ENCODE results near the gene SORCS2. TPM values are rescaled to one million over a fixed set of nuclear protein-coding genes. Genes with fewer than 3 reads are reported as not detected.

SORCS2 gene
- total and polyA plus RNA-seq, 2 of the 8 experiments (the other 6 are each of a cell fraction or from before 2014, with no cell fraction given): 0.36 to 1.8 TPM

DNA sequence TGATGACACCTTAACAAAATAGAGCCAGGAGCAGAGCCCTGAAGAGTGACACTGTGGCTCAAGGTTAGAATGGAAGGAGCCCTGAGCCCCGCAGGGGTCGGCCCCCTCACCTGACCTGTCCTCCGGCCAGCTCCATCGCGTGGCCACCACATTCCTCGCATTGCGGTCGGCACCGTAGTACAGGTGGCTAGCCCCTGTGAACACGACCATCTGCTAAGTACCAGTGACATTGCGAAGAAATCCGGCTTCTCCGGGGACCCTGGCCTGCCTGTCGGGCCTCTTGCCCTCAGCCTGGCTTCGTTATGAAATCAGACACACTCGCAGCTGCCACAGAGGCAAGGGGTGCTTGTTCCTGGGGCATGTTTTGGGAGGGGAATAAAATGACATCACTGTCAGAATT is 568.4 kb downstream of the SORCS2 start:
- FAIRE-seq: no peak
- H4K20me1 ChIP-seq (replicated peaks in 1 of 2; ENCODE audit: control insufficient read depth in 1 of 2, insufficient read depth in 2 of 2, low read length in 2 of 2): peaks cover 0 to 1% of the 10 kb centered on the region in 2 experiments

More for the DNA sequence above, 568.4 kb downstream of the SORCS2 start:
- H2AK5ac ChIP-seq (ENCODE audit: low read depth, low read length): no peak overlapping the region
- H3K56ac ChIP-seq (replicated peaks; ENCODE audit: insufficient read length, low read depth, low read length): no peak overlapping the region
- ChIA-PET CTCF (ENCODE audit: partially characterized antibody) (interaction anchor here (0.5 to 3.9 kb wide), 16 partner anchors 7 to 251 kb away, joined by 3 to 35 read pairs (median 4); no protein-coding TSS in a partner anchor), POLR2A (ENCODE audit: partially characterized antibody) (no interaction called here)
- H2BK5ac ChIP-seq (ENCODE audit: low read depth, low read length): no peak overlapping the region
- no peaks in the 10 kb centered on the region for H3K4me1 ChIP-seq (replicated peaks in 1 of 4; ENCODE audit: control insufficient read depth in 3 of 4, insufficient read depth in 4 of 4, low read length in 3 of 4)
- no peak overlapping the region for H4K91ac ChIP-seq (replicated peaks; ENCODE audit: insufficient read length, low read length)
- no peaks in the 10 kb centered on the region for H3K79me2 ChIP-seq (ENCODE audit: control insufficient read depth in 1 of 2, insufficient read depth in 2 of 2, low read length in 2 of 2)
- no peak overlapping the region for H3K4me2 ChIP-seq (ENCODE audit: insufficient read depth in 1 of 2, low read depth in 2 of 2, low read length in 2 of 2)
- H3K9ac ChIP-seq (replicated peaks in 1 of 4; ENCODE audit: extremely low read depth in 1 of 4, low read depth in 3 of 4, low read length in 3 of 4): no peak overlapping the region
- H3K4ac ChIP-seq (replicated peaks; ENCODE audit: insufficient read length, low read depth, low read length): no peak overlapping the region
- H3K23me2 ChIP-seq (ENCODE audit: low read depth, low read length): no peaks in the 10 kb centered on the region
- no peak overlapping the region for H2AFZ ChIP-seq (ENCODE audit: low read length)
- H2BK15ac ChIP-seq (ENCODE audit: low read length): no peak overlapping the region
- no peaks in the 10 kb centered on the region for H3K9me3 ChIP-seq (ENCODE audit: insufficient read depth in 2 of 2, low read depth in 1 of 2, low read length in 1 of 2)
- H2BK12ac ChIP-seq (ENCODE audit: low read depth, low read length): no peak overlapping the region
- H3K18ac ChIP-seq (ENCODE audit: extremely low read depth, low read length): no peak overlapping the region
- no peak overlapping the region for H3K14ac ChIP-seq (ENCODE audit: insufficient read length)
- H4K8ac ChIP-seq (ENCODE audit: extremely low read depth, insufficient read depth, low read length): no peak overlapping the region
- H2BK120ac ChIP-seq (replicated peaks; ENCODE audit: low read depth, low read length): no peak overlapping the region
- no peak overlapping the region for H3K4me3 ChIP-seq (ENCODE audit: extremely low read depth in 1 of 4, insufficient read depth in 2 of 4, low read depth in 3 of 4, low read length in 4 of 4)
- DNase-seq (ENCODE audit: low read depth in 1 of 2, low spot score in 2 of 2): no peak
- WGBS, 2 experiments (ENCODE audit: extremely low coverage in 1 of 2, insufficient coverage in 1 of 2, insufficient read length in 1 of 2, insufficient replicate concordance in 2 of 2, low coverage in 1 of 2, low lambda C conversion rate in 2 of 2, missing lambda C conversion rate in 1 of 2): 93% methylated on average over 16 of the region's 16 CpGs; no CpG with 5 or more reads in 1 of the 2 experiments
- H2BK20ac ChIP-seq (ENCODE audit: low read length): no peak overlapping the region
- H3K36me3 ChIP-seq (ENCODE audit: control insufficient read depth in 2 of 4, insufficient read depth in 4 of 4, low read length in 3 of 4): no peaks in the 10 kb centered on the region; a peak in 1 of 8 replicates
- H4K5ac ChIP-seq (ENCODE audit: insufficient read length, low read depth, low read length): no peak overlapping the region
- TF ChIP-seq GTF2F1 (IDR thresholded peaks at IDR 0.05; ENCODE audit: borderline replicate concordance, low read depth, low read length) (no peak), HDAC6 (IDR thresholded peaks at IDR 0.05; ENCODE audit: low read depth, low read length) (no peak), SIRT6 (IDR thresholded peaks at IDR 0.05; ENCODE audit: low read length) (no peak), JUN (IDR thresholded peaks at IDR 0.05; ENCODE audit: low read depth, low read length) (no peak), BACH1 (IDR thresholded peaks at IDR 0.05; ENCODE audit: low read length) (no peak), NANOG (IDR thresholded peaks at IDR 0.05; ENCODE audit: insufficient read depth, low read depth, low read length, poor library complexity, severe bottlenecking) (no peak), ASH2L (IDR thresholded peaks at IDR 0.05; ENCODE audit: low read length) (no peak), TAF1 (IDR thresholded peaks at IDR 0.05; ENCODE audit: low read depth, low read length) (no peak), RBBP5 (IDR thresholded peaks at IDR 0.05; ENCODE audit: borderline replicate concordance, low read depth, low read length) (no peak)
- TF ChIP-seq, protein P1, sequence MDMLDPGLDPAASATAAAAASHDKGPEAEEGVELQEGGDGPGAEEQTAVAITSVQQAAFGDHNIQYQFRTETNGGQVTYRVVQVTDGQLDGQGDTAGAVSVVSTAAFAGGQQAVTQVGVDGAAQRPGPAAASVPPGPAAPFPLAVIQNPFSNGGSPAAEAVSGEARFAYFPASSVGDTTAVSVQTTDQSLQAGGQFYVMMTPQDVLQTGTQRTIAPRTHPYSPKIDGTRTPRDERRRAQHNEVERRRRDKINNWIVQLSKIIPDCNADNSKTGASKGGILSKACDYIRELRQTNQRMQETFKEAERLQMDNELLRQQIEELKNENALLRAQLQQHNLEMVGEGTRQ (IDR thresholded peaks at IDR 0.05; ENCODE audit: low read length): no peak
- TF ChIP-seq, protein P2, sequence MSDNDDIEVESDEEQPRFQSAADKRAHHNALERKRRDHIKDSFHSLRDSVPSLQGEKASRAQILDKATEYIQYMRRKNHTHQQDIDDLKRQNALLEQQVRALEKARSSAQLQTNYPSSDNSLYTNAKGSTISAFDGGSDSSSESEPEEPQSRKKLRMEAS (IDR thresholded peaks at IDR 0.05): no peak
- TF ChIP-seq, protein P3, sequence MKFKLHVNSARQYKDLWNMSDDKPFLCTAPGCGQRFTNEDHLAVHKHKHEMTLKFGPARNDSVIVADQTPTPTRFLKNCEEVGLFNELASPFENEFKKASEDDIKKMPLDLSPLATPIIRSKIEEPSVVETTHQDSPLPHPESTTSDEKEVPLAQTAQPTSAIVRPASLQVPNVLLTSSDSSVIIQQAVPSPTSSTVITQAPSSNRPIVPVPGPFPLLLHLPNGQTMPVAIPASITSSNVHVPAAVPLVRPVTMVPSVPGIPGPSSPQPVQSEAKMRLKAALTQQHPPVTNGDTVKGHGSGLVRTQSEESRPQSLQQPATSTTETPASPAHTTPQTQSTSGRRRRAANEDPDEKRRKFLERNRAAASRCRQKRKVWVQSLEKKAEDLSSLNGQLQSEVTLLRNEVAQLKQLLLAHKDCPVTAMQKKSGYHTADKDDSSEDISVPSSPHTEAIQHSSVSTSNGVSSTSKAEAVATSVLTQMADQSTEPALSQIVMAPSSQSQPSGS (IDR thresholded peaks at IDR 0.05; ENCODE audit: low read length): no peak
- H3K27me3 ChIP-seq (replicated peaks in 1 of 4; ENCODE audit: control insufficient read depth in 3 of 4, extremely low read depth in 1 of 4, insufficient read depth in 3 of 4, low read length in 3 of 4): no peaks in the 10 kb centered on the region
- H3K27ac ChIP-seq (ENCODE audit: low read depth, low read length): no peak overlapping the region
- H3K79me1 ChIP-seq (ENCODE audit: low read depth, low read length): no peaks in the 10 kb centered on the region
- no peak overlapping the region for H3K23ac ChIP-seq (ENCODE audit: insufficient read length)
